ENCODE data around the gene TFAP2C. TPM values are rescaled to one million over a fixed set of nuclear protein-coding genes. Genes with fewer than 3 reads are reported as not detected.

The TFAP2C gene
- total RNA-seq, 4 donors from 2014 or later: 0.16 to 4.1 (median 2.2) TPM

DNA sequence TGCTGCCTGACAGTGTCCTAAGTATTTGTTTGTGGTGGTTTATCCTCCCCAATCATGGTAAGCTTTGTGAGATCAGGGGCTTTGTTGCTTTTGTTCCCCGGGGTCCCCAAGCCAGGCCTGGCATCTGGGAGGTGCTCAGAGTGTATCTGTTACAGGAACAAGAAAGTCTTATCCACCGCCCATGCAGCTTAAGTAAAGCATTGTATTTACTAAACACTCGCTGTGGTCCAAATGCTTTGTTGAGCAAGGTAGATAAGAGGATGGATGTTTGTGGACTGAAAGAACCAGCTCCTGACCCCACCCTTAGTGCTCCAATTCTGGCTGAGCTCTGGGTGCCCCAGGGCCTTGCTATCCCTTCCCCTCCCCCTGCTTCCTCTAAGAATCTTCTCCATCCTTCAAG, 19.8 kb upstream of the TFAP2C start:
- no peak for ATAC-seq
- 48 to 100% methylated on average over 1 to 3 of the region's 3 CpGs for WGBS, 2 donors (ENCODE audit: low coverage in 1 of 2)
- no peaks in the 10 kb centered on the region for H3K4me1 ChIP-seq

GRCh38 chr20:56610098-56610497, 19.0 kb upstream of the TFAP2C start:
- H3K36me3 ChIP-seq: no peaks in the 10 kb centered on the region
- ATAC-seq: no peak
- H3K9me3 ChIP-seq: no peaks in the 10 kb centered on the region
- H3K27me3 ChIP-seq: peaks cover 2% of the 10 kb centered on the region
- no peak overlapping the region for H3K4me3 ChIP-seq
- TF ChIP-seq POLR2A (IDR thresholded peaks at IDR 0.05) (no peak), EP300 (IDR thresholded peaks at IDR 0.05) (no peak), POLR2AphosphoS5 (IDR thresholded peaks at IDR 0.05) (no peak), CTCF (IDR thresholded peaks at IDR 0.05) (no peak)
- 89% methylated on average over 3 of the region's 6 CpGs; no CpG with 5 or more reads in 1 of the 2 donors for WGBS, 2 donors (ENCODE audit: low coverage in 1 of 2)
- no peaks in the 10 kb centered on the region for H3K4me1 ChIP-seq
- H3K27ac ChIP-seq: no peak overlapping the region

More for the DNA sequence above, 19.8 kb upstream of the TFAP2C start:
- Histone ChIP-seq H3K9me3 (no peaks in the 10 kb centered on the region), H3K4me3 (no peak overlapping the region), H3K36me3 (no peaks in the 10 kb centered on the region), H3K27ac (no peak overlapping the region), H3K27me3 (no peaks in the 10 kb centered on the region)
- no peak for TF ChIP-seq EP300 (IDR thresholded peaks at IDR 0.05)
- no peak for TF ChIP-seq CTCF (IDR thresholded peaks at IDR 0.05)
- TF ChIP-seq POLR2A (IDR thresholded peaks at IDR 0.05): no peak
- TF ChIP-seq POLR2AphosphoS5 (IDR thresholded peaks at IDR 0.05): no peak

DNA sequence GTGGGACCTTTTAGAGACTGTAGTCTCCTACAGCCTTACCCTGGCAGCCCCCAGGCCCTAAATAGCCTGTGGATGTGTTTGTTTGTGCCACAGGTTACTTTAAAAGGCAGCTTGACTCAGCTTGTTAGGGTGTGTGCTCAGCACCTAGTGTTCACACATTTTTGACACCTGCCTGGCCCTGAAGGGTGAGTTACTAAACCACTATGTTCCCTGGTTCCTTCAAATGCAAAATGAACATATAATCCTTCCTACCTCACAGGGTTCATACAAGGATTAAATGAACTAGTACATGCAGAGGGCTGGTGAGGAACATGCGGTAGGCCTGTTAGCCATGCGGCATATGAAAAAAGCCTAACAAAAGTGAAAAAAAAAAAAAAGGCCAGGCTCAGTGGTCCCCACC, 14.9 kb upstream of the TFAP2C start:
- Histone ChIP-seq H3K27ac (no peak overlapping the region), H3K4me1 (no peaks in the 10 kb centered on the region), H3K27me3 (peaks cover 9% of the 10 kb centered on the region), H3K4me3 (no peak overlapping the region), H3K9me3 (no peaks in the 10 kb centered on the region), H3K36me3 (no peaks in the 10 kb centered on the region)
- WGBS, 2 donors (ENCODE audit: low coverage in 1 of 2): 100% methylated on average over 2 of the region's 2 CpGs
- TF ChIP-seq POLR2A (IDR thresholded peaks at IDR 0.05) (no peak), CTCF (IDR thresholded peaks at IDR 0.05) (no peak), EP300 (IDR thresholded peaks at IDR 0.05) (no peak), POLR2AphosphoS5 (IDR thresholded peaks at IDR 0.05) (no peak)
- no peak for ATAC-seq

DNA sequence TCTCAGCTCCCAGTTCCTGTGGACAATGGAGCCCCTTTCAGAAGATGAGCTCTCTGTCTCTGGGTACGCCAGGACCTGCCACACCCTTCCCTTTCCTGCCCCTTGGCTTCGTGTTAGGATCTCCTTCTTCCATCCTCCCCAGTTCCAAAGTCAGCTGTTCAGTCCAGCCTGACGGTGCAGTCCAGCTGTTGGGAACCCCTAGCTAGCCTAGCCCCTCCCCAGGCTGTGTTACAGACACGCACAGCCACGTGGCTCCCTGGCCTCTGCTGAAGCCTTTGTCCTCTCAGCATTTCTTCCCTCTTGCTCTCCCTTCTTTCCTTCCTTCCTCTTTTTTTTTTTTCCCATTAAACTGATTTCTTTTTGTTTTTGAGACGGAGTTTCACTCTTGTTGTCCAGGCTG, 12.4 kb upstream of the TFAP2C start:
- Histone ChIP-seq H3K4me3 (no peak overlapping the region), H3K27me3 (peaks cover 11% of the 10 kb centered on the region), H3K9me3 (no peaks in the 10 kb centered on the region), H3K36me3 (no peaks in the 10 kb centered on the region), H3K4me1 (no peaks in the 10 kb centered on the region), H3K27ac (no peak overlapping the region)
- WGBS, 2 donors (ENCODE audit: low coverage in 1 of 2): 26 to 30% methylated on average over 4 to 6 of the region's 6 CpGs
- peak; percentile 63 for ATAC-seq
- TF ChIP-seq CTCF (IDR thresholded peaks at IDR 0.05): no peak
- no peak for TF ChIP-seq POLR2A (IDR thresholded peaks at IDR 0.05)
- TF ChIP-seq EP300 (IDR thresholded peaks at IDR 0.05): no peak
- no peak for TF ChIP-seq POLR2AphosphoS5 (IDR thresholded peaks at IDR 0.05)

- WGBS, 2 donors (ENCODE audit: low coverage in 1 of 2): 75 to 100% methylated on average over 1 of the region's 4 CpGs
- H3K27ac ChIP-seq: no peak overlapping the region
- H3K36me3 ChIP-seq: no peaks in the 10 kb centered on the region
- H3K4me1 ChIP-seq: no peaks in the 10 kb centered on the region
- H3K9me3 ChIP-seq: no peaks in the 10 kb centered on the region
- peaks cover 11% of the 10 kb centered on the region for H3K27me3 ChIP-seq
- no peak for TF ChIP-seq EP300 (IDR thresholded peaks at IDR 0.05)
- no peak for TF ChIP-seq CTCF (IDR thresholded peaks at IDR 0.05)
- no peak for TF ChIP-seq POLR2AphosphoS5 (IDR thresholded peaks at IDR 0.05)
- TF ChIP-seq POLR2A (IDR thresholded peaks at IDR 0.05): no peak
- ATAC-seq: no peak
- H3K4me3 ChIP-seq: no peak overlapping the region
Observed at GRCh38 chr20:56617489-56617888, 11.6 kb upstream of the TFAP2C start.
